BLaER1 (cell line): ENCODE measurements around the gene FNDC3B.

Source experiments
- H3K27ac ChIP-seq: shearing (Covaris generic); formaldehyde crosslinking; 2 replicates; pipeline ENCODE4 v1.8.1; 2022
- H3K27me3 ChIP-seq: shearing (Covaris generic); formaldehyde crosslinking; 2 replicates; pipeline ENCODE4 v1.8.1; 2022
- H3K36me3 ChIP-seq: shearing (Covaris generic); formaldehyde crosslinking; 2 replicates; pipeline ENCODE4 v1.8.1; 2022
- H3K4me1 ChIP-seq: shearing (Covaris generic); formaldehyde crosslinking; 2 replicates; pipeline ENCODE4 v1.8.1; 2022
- H3K4me2 ChIP-seq: shearing (Covaris generic); formaldehyde crosslinking; 2 replicates; pipeline ENCODE4 v1.8.1; 2022
- H3K4me3 ChIP-seq: shearing (Covaris generic); formaldehyde crosslinking; 2 replicates; pipeline ENCODE4 v1.8.1; 2022
- H3K9ac ChIP-seq: shearing (Covaris generic); formaldehyde crosslinking; 2 replicates; pipeline ENCODE4 v1.8.1; 2022
- H3K9me3 ChIP-seq: shearing (Covaris generic); formaldehyde crosslinking; 2 replicates; pipeline ENCODE4 v1.8.1; 2022
- H4K20me1 ChIP-seq: shearing (Covaris generic); formaldehyde crosslinking; 2 replicates; pipeline ENCODE4 v1.8.1; 2022
- Cebpa-rat ChIP-seq: shearing (Covaris generic); IDR thresholded peaks from 2 replicates; pipeline ENCODE4 v1.8.1; 2022

The FNDC3B gene

GRCh38 chr3:172199850-172200369 lies 160.5 kb downstream of the FNDC3B start:
- H3K27me3 ChIP-seq, result no peaks in the 10 kb centered on the region
- H3K4me1 ChIP-seq, result peaks cover 4% of the 10 kb centered on the region; the same call in 1 of the 2 replicates
- H3K9me3 ChIP-seq, result peaks cover 11% of the 10 kb centered on the region
- no peak overlapping the region for H3K27ac ChIP-seq
- no peak overlapping the region for H3K9ac ChIP-seq
- H3K4me2 ChIP-seq, result no peak overlapping the region
- 0 out of 2 replicates have a peak, but pooled peaks cover 2% of the 10 kb centered on the region for H4K20me1 ChIP-seq
- no peak overlapping the region for H3K4me3 ChIP-seq
- TF ChIP-seq Cebpa-rat, result no peak
- 0 out of 2 replicates have a peak, but pooled peaks cover 2% of the 10 kb centered on the region for H3K36me3 ChIP-seq

GRCh38 chr3:172201136-172201869 lies 161.9 kb downstream of the FNDC3B start:
- Histone ChIP-seq H3K27me3 (no peaks in the 10 kb centered on the region), H3K4me2 (no peak overlapping the region), H3K4me3 (no peak overlapping the region), H3K9ac (no peak overlapping the region), H3K27ac (no peak overlapping the region), H3K9me3 (peaks cover 17% of the 10 kb centered on the region), H4K20me1 (no peaks in the 10 kb centered on the region), H3K4me1 (no peaks in the 10 kb centered on the region), H3K36me3 (peaks cover 8% of the 10 kb centered on the region; the same call in 1 of the 2 replicates)
- TF ChIP-seq Cebpa-rat, result no peak

DNA sequence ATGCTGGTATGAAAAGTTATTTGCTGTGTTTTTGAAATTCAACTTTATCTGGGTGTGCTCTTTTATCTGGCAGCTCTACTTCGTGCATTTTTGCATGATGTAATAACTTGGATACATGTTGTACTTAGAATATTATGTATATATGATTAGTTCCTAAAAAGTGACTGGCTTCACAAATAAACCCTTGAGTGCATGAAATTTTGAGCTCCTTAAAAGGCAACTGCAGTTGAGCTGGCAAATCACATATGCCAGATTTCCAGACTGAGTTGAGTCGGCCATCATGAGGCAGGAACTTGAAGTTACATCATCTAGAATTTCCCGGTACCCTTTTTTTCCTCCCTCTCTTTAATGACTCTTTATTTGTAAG lies 162.5 kb downstream of the FNDC3B start:
- no peak overlapping the region for H3K4me3 ChIP-seq
- no peak overlapping the region for H3K4me2 ChIP-seq
- peaks cover 8% of the 10 kb centered on the region; the same call in 1 of the 2 replicates for H3K36me3 ChIP-seq
- H4K20me1 ChIP-seq, result no peaks in the 10 kb centered on the region
- no peaks in the 10 kb centered on the region for H3K27me3 ChIP-seq
- H3K4me1 ChIP-seq, result no peaks in the 10 kb centered on the region
- H3K9me3 ChIP-seq, result peaks cover 17% of the 10 kb centered on the region
- no peak for TF ChIP-seq Cebpa-rat
- no peak overlapping the region for H3K27ac ChIP-seq
- no peak overlapping the region for H3K9ac ChIP-seq

DNA sequence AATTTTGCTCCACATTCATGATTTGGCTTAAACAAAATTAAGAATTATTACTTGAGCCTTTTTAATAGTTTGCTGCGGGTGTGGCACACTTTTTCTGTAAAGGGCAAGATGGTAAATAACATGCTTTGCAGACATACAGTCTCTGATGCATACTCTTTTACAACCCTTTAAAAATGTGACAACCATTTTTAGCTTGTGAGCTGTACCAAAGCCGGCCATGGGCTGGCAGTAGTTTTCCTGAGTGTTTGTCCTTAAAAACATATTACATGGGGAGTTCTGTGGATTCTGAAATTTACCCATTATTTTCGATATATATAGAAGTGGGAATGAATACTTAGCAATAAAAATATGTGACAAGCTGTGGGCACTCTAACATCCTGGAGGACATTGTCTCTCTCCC lies 163.4 kb downstream of the FNDC3B start:
- Histone ChIP-seq H3K4me3 (no peak overlapping the region), H3K36me3 (peaks cover 8% of the 10 kb centered on the region; the same call in 1 of the 2 replicates), H3K27me3 (no peaks in the 10 kb centered on the region), H3K4me2 (no peak overlapping the region), H3K27ac (no peak overlapping the region), H3K9me3 (peaks cover 17% of the 10 kb centered on the region), H4K20me1 (no peaks in the 10 kb centered on the region), H3K9ac (no peak overlapping the region), H3K4me1 (no peaks in the 10 kb centered on the region)
- no peak for TF ChIP-seq Cebpa-rat

DNA sequence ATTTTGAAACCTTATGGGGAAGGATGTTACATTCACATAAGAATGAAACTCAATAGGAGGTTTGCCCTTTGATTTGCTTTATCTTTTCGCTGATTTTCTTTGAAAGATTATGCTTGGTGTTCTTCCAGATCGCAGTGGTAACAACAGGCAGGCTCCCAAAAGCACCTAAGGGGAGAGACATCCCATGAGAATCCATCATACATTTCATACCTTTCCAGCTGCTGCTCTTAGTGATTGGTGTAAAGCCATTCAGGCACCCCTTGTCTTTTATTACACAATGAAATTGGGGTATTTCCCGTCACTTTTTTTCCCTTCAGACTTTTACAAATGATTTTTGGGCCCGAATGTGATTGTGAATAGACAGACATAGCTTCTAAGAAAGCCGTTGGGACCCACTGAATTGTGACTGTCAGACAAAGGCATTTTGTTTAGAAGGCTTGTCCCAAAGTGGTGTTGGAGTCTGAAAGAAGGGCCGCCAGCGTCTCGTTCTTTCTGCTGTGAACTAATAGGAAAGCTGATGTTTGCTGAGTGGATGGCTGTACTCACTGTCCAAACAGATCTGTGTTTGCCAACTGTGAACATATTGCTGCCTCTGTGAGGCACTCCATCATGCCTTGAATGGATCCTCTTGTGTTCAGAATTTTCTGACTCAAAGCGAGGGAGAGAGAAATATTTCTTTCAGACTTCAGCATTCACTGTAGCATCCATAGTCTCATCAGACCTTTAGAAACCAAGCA lies 164.3 kb downstream of the FNDC3B start:
- TF ChIP-seq Cebpa-rat, result no peak
- Histone ChIP-seq H3K27ac (no peak overlapping the region), H3K9ac (no peak overlapping the region), H3K4me3 (no peak overlapping the region), H4K20me1 (no peaks in the 10 kb centered on the region), H3K4me2 (no peak overlapping the region), H3K4me1 (no peaks in the 10 kb centered on the region), H3K27me3 (no peaks in the 10 kb centered on the region), H3K36me3 (peaks cover 11% of the 10 kb centered on the region), H3K9me3 (peaks cover 13% of the 10 kb centered on the region)

DNA sequence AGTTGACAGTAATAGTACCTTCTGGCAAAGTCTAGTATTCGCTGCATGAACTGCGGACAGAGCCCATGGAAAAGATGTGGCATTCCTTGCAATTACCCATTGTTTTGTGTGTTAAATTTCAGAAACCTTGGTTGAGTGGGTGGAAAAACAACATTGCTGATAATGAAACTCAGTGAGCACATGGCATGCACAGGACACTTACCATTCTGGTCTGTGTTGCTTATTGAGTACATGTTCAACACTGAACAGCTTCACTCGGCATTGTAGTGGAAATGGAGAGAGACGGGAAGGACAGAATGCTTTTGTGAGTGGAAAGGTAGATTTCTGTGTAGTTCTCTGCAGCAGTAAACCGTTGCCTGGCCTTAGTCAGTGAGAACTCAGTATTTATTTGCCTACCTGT lies 165.3 kb downstream of the FNDC3B start:
- Histone ChIP-seq H3K9me3 (peaks cover 10% of the 10 kb centered on the region), H3K27me3 (no peaks in the 10 kb centered on the region), H4K20me1 (0 out of 2 replicates have a peak, but pooled peaks cover 5% of the 10 kb centered on the region), H3K4me2 (no peak overlapping the region), H3K4me1 (no peaks in the 10 kb centered on the region), H3K9ac (no peak overlapping the region), H3K36me3 (peaks cover 21% of the 10 kb centered on the region), H3K27ac (no peak overlapping the region), H3K4me3 (no peak overlapping the region)
- no peak for TF ChIP-seq Cebpa-rat

DNA sequence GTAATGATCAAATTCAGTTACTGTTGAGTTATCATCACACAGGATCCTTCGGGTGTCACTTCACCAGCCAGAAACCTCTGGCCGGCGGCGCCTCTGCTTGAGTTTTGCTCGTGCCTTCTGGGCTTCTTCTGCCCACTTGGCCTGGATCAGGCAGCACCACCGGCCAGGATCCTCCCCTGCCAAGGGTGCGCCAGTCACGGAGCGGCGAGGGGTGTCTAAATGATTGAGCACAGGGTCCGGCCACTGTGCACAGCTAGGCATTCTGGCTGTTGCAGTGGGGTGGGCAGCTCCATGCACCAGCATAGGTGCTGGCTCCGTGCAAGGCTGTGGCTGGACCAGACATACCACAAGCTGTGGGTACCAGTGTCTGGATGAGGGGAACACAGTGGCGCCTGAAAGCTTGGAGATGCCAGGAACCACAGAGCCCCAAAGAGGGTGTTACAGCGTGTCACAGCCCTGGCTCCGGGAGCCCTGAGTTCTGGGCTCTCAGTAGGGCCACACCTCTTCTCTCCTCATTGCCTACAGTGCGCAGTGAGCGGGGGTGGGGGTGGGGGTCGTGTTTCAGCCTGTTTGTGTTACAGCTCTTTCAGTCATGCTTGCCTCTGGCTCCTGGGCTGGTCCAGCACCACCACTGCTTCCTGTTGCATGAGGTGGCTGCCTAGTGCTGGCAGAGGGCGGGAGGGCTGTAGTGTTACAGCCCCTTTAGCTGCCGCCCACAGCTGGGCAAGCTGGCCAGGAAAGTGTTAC lies 169.4 kb downstream of the FNDC3B start:
- TF ChIP-seq Cebpa-rat, result no peak

GRCh38 chr3:172209333-172210321 lies 170.2 kb downstream of the FNDC3B start:
- TF ChIP-seq Cebpa-rat, result no peak
- H3K9ac ChIP-seq, result no peak overlapping the region
- peaks cover 23% of the 10 kb centered on the region for H3K36me3 ChIP-seq
- H3K9me3 ChIP-seq, result peaks cover 9% of the 10 kb centered on the region
- no peak overlapping the region for H3K4me3 ChIP-seq
- H3K27ac ChIP-seq, result no peak overlapping the region
- no peaks in the 10 kb centered on the region for H3K4me1 ChIP-seq
- no peak overlapping the region for H3K4me2 ChIP-seq
- H3K27me3 ChIP-seq, result no peaks in the 10 kb centered on the region
- 0 out of 2 replicates have a peak, but pooled peaks cover 8% of the 10 kb centered on the region for H4K20me1 ChIP-seq

More for the DNA sequence above, 169.4 kb downstream of the FNDC3B start:
- Histone ChIP-seq H4K20me1 (0 out of 2 replicates have a peak, but pooled peaks cover 8% of the 10 kb centered on the region), H3K4me3 (no peak overlapping the region), H3K27ac (no peak overlapping the region), H3K4me1 (no peaks in the 10 kb centered on the region), H3K27me3 (no peaks in the 10 kb centered on the region), H3K9ac (no peak overlapping the region), H3K9me3 (peaks cover 10% of the 10 kb centered on the region), H3K4me2 (no peak overlapping the region), H3K36me3 (peaks cover 23% of the 10 kb centered on the region)
